Activated CD8-positive, alpha-beta memory T cell treated with anti-CD3 and anti-CD28 coated beads, Interleukin-2, amount 50 U/mL, for 48 hours (primary cell): ENCODE data around the gene SGSM2.

Experiments used
- DNase-seq: peaks from one replicate; pipeline ENCODE4 v3.0.0-alpha.2; 2020

Gene SGSM2

GRCh38 chr17:2337544-2338314 lies 428 bp downstream of the SGSM2 start:
- peak; percentile 78 for DNase-seq

DNA sequence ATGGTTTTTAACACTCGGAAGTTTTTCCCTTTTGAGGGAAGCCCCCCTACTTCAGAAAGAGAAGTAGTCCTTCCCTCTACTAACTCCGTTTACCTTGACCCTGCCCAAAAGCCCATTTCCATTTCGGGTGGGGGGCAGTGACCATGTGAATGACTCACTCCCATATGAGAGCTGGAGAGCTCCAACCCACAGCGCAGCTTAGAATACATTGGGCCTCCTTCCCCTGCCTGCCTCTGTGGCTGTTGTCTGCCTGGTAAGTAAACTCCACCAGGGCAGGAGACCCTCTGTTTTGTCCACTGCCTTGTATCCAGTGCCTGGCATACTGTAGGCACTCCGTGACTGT lies 985 bp downstream of the SGSM2 start:
- DNase-seq, result no peak

DNA sequence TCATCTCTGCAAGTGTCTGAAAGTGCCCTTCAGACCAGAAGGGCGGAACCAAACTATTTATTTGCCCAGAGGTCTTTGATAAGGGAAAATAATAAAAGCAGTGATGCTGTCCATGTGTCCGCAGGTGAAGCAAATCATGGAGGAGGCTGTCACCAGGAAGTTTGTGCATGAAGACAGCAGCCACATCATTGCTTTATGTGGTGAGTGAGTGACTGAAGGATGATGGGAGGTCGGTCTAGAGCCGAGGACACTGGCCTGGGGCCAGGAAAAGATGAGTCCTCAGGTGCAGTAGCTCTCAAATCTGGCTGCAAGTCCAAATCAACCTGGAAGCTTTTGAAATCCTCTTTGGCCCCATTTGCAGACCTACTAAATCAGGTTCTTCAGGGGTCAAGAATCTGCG lies 6.1 kb downstream of the SGSM2 start:
- peak; percentile 75 for DNase-seq

GRCh38 chr17:2344528-2344927 lies 7.2 kb downstream of the SGSM2 start:
- DNase-seq, result no peak

GRCh38 chr17:2346475-2346874 lies 9.2 kb downstream of the SGSM2 start:
- DNase-seq, result no peak

GRCh38 chr17:2347805-2348685 lies 10.7 kb downstream of the SGSM2 start:
- no peak for DNase-seq

DNA sequence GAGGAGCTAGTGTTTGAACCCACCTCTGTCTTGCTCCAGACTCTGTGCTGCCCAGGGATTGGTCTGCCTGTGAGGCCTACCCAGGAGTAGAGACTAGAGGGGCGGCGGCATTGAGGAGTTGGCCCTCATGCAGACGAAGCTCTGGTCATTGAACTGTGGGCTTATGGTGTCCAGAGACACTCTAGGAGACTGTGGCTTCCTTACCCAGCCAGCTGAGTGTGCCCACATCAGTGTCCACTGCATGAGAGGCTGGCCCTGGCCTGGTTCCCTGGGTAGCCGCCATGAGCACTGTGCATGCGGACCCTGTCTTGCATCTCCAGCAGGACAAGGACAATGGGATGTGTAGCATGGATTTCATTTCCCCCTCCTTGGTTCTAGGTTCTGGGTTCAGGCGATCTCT lies 14.0 kb downstream of the SGSM2 start:
- DNase-seq, result no peak

- DNase-seq, result no peak
These were observed 17.0 kb downstream of the SGSM2 start for GRCh38 chr17:2354311-2354710.

GRCh38 chr17:2357237-2357636 lies 19.9 kb downstream of the SGSM2 start:
- no peak for DNase-seq

DNA sequence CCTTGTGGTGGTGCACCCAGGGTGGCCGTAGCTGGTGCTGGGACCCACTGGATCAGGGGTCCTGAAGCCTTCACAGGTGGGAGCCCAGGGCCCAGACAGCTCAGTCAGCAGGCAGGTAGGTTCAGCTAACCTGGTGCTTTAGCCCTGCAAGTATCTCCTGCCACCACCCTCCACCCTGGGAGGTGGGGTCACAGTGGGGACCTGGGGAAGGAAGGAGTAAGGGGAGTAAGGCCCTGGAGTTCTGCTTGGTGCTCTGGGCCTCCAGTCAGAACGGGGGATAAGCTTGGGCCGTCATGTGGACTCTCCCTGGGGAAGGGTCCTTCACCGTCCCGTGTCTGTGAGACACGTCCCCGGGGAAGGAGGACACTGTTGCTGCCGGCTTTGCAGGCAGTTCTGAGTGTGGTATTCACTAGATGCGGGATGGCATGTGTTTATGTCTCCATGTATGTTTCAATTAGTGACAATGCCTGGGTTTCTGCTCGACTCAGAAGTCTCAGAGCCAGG lies 20.7 kb downstream of the SGSM2 start:
- DNase-seq, result no peak

DNA sequence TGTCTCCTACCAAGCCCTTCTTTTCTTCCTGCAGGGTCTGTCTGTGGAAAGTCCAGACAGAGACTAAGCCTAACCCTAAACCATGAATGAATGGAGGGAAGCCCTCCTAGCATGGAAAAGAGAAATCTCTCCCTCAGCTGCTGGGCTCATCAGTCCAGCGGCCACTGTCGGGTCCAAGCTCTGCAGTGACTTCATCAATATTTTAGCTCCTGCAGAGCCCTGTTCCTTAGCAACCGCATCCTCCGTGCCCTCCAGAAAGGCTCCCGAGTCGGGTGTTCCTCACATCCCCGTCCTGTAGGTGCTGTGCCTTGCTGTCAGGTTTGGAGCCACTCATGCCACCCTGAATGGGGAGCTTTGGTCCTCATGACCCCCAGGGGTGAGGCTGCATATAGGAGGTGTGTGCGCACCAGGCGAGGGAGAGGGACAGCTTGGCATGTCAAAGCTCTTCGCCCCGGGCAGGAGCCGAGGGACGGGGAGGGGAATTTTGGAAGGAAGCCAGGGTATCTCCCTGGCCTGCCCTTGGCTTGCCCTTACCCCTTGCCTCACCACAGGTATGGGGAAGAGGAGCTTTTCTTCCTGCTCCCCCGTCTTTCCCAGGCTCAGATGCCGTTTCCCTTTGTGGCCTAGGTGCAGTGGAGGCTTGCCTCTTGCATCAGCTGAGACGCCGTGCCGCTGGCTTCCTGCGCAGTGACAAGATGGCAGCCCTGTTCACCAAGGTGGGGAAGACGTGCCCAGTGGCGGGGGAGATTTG lies 23.9 kb downstream of the SGSM2 start:
- no peak for DNase-seq

DNA sequence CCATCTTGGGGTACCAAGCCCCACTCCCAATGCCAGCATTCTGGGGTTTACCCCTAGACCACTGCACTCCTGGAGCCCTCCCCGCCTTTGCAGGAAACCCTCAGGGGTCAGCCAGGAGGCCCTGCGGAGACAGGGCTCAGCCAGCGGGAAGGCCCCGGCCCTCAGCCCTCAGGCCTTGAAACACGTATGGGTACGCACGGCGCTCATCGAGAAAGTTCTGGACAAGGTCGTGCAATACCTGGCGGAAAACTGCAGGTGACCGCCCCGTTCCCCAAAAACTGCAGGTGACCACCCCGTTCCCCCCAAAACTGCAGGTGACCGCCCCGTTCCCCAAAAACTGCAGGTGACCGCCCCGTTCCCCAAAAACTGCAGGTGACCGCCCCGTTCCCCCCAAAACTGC lies 24.7 kb downstream of the SGSM2 start:
- no peak for DNase-seq

DNA sequence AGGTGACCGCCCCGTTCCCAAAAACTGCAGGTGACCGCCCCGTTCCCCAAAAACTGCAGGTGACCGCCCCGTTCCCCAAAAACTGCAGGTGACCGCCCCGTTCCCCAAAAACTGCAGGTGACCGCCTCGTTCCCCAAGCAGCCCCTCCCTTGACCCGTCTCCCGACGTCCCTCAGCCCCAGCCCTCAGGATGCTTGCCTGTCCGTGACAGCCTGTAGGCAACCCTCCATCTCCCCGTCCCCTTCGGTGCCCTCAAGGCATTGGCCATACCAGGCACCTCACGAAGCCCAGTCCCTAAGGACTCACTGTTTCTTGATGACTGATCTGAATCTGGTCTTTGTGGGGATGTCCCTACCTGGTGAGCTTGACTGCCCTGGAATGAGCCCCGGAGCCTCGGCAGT lies 25.1 kb downstream of the SGSM2 start:
- DNase-seq, result no peak

- no peak for DNase-seq
These were observed 25.6 kb downstream of the SGSM2 start for GRCh38 chr17:2362881-2363280.

- no peak for DNase-seq
These were observed 26.0 kb downstream of the SGSM2 start for GRCh38 chr17:2363318-2363717.

DNA sequence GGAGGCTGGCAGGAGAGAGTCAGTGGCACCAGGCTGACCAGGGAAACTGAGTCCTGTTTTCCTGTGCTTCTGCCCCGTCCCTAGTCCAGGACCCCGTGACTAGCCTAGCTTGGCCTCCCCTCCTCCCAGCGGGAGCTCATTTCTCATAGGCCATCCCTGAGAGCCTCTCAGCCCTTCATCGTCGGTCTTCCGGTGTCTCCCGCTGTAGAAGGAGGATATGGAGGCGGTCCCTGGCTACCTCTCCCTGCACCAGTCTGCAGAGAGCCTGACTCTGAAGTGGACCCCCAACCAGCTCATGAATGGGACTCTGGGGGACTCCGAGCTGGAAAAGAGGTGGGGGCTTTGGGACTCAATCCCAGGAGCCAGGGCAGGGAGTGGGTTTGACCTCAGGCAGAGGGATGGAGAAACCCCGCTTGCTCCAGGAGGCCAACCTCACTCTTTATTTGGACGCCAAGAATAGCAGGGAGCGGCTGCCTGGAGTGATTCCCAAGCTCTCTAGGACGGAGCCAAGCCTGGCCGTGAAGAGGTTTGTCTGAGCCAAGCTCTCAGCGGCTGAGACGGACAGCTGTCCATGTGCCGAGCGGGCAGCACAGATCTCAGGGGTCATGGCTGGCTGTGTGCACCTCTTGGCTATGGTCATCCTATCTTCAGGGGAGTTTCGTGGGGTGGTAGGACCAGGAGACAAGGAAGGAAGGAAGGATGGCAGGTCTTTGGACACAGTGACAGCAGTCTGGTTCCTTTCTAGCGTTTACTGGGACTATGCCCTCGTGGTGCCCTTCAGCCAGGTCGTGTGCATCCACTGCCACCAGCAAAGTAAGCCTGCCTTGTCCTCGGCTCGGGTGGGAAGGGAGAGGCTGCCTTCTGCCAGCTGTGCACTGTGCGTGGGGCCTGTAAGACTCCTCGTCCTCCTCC lies 26.8 kb downstream of the SGSM2 start:
- no peak for DNase-seq

- DNase-seq, result no peak
These were observed 27.4 kb downstream of the SGSM2 start for GRCh38 chr17:2364763-2365116.

GRCh38 chr17:2365132-2365531 lies 27.8 kb downstream of the SGSM2 start:
- DNase-seq, result no peak

DNA sequence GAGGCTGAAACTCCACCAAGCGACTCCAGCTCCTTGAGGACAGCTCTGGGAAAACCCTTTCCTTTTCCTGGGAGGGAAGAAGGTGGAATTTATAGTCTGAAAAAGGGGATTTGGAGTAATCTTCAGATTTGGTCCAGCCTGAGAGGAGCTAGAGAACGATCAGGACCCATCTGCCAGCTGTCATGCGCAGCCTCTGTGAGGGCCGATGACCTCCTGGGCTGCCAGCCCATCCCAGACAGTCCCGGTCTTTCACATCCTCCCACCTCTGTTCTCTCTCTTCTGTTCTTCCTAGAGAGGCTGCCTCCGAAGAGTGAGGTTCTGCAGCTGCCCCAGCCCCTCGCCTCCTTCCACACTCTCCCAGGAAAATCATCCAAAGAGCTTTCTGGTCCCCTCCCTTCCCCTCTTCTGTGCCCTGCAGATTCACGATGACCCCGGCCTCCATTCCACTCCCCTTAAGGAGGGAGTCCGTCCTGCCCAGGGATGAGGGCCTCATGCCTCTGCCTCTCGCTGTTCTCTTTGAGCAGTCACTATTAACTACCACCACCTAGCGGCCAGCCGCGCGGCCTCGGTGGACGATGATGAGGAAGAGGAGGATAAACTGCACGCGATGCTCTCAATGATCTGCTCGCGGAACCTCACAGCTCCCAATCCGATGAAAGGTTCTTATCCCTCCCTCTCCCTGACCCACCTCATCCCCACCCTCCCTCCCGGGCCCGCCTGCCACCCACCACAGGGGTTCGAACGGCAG lies 29.6 kb downstream of the SGSM2 start:
- no peak for DNase-seq

DNA sequence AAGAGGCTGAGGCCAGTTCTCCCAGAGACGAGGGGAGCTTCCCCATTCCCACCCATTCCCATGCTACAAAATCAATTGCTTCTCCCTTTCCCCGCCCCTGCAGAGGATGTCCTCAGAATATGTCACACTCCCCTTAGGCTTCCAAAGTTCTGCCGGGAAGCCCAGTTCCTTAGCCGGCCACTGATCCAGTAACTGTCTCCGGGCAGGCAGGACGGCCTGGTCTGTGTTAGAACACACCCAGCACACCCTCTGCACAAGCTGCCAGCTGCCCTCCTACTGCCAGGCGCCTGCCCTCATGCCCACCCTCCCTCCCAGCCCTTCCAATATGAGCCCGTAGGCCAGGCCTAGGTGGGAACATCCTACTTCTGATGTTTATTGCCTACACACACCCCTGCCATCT lies 31.1 kb downstream of the SGSM2 start:
- DNase-seq, result no peak

GRCh38 chr17:2369039-2369438 lies 31.7 kb downstream of the SGSM2 start:
- DNase-seq, result no peak
